Liver (tissue), 9 donors: ENCODE data around the gene CAMKMT. TPM values are rescaled to one million over a fixed set of nuclear protein-coding genes. Genes with fewer than 3 reads are reported as not detected.

ENCODE experiments used
- DNase-seq: peaks from one replicate; pipeline ENCODE4 v3.0.0-alpha.2; 2017; ENCODE audit warnings: low spot score
- H3K27ac ChIP-seq, 2 donors: one replicate each; pipeline ENCODE4 v1.7.0; 2013; ENCODE audit warnings: inconsistent platforms in 2 of 2, low read length in 2 of 2, control low read depth in 1 of 2, low read depth in 1 of 2, mild to moderate bottlenecking in 1 of 2
- H3K27me3 ChIP-seq, 4 donors: one replicate each; pipeline versions ENCODE4 v1.6.1 to v1.7.0; 2013; ENCODE audit warnings: low read length in 3 of 4, inconsistent platforms in 1 of 4, mild to moderate bottlenecking in 1 of 4, moderate library complexity in 1 of 4; ENCODE audit not compliant: control insufficient read depth in 4 of 4, insufficient read depth in 4 of 4
- H3K36me3 ChIP-seq, 4 donors: one replicate each; pipeline versions ENCODE4 v1.6.1 to v1.7.0; 2013; ENCODE audit warnings: low read length in 3 of 4, mild to moderate bottlenecking in 3 of 4, low read depth in 1 of 4, moderate library complexity in 1 of 4; ENCODE audit not compliant: control insufficient read depth in 4 of 4, insufficient read depth in 3 of 4
- H3K4me1 ChIP-seq, 4 donors: one replicate each; pipeline versions ENCODE4 v1.6.1 to v1.7.0; 2013; ENCODE audit warnings: low read length in 3 of 4, mild to moderate bottlenecking in 3 of 4, moderate library complexity in 1 of 4; ENCODE audit not compliant: control insufficient read depth in 4 of 4, insufficient read depth in 4 of 4
- H3K4me3 ChIP-seq, 3 donors: one replicate each; pipeline versions ENCODE4 v1.6.1 to v1.7.0; 2013; ENCODE audit warnings: low read length in 3 of 3, control low read depth in 1 of 3, low read depth in 1 of 3, mild to moderate bottlenecking in 1 of 3
- H3K9ac ChIP-seq, 2 donors: one replicate each; pipeline ENCODE4 v1.7.0; 2013; ENCODE audit warnings: low read length in 2 of 2, mild to moderate bottlenecking in 2 of 2, moderate library complexity in 2 of 2, control low read depth in 1 of 2, low read depth in 1 of 2
- H3K9me3 ChIP-seq, 4 donors: one replicate each; pipeline versions ENCODE4 v1.6.1 to v1.7.0; 2013; ENCODE audit warnings: low read length in 3 of 4; ENCODE audit not compliant: control insufficient read depth in 4 of 4
- EGR1 ChIP-seq, 2 donors: IDR thresholded peaks; 2 replicates each; pipeline ENCODE4 v1.6.1; 2016 to 2018; ENCODE audit warnings: antibody characterized with exemption in 2 of 2, low read depth in 2 of 2
- FOXA1 ChIP-seq: IDR thresholded peaks from 2 replicates; pipeline ENCODE4 v1.6.1; 2016; ENCODE audit warnings: antibody characterized with exemption
- FOXA2 ChIP-seq: IDR thresholded peaks from 2 replicates; pipeline ENCODE4 v1.6.1; 2016; ENCODE audit warnings: antibody characterized with exemption
- GABPA ChIP-seq, 2 donors: IDR thresholded peaks in 1 of 2; conservative IDR thresholded peaks in 1 of 2; 2 replicates each; pipeline ENCODE4 v1.6.1; 2016; ENCODE audit warnings: antibody characterized with exemption in 2 of 2, mild to moderate bottlenecking in 1 of 2, moderate library complexity in 1 of 2
- HNF4A ChIP-seq, 2 donors: conservative IDR thresholded peaks; 2 replicates each; pipeline ENCODE4 v1.6.1; 2016; ENCODE audit warnings: antibody characterized with exemption in 2 of 2, mild to moderate bottlenecking in 2 of 2
- HNF4G ChIP-seq: IDR thresholded peaks from 2 replicates; pipeline ENCODE4 v1.6.1; 2016; ENCODE audit warnings: antibody characterized with exemption
- JUND ChIP-seq, 2 donors: IDR thresholded peaks; 2 replicates each; pipeline ENCODE4 v1.6.1; 2016; ENCODE audit warnings: antibody characterized with exemption in 2 of 2
- MAX ChIP-seq: IDR thresholded peaks from 2 replicates; pipeline ENCODE4 v1.6.1; 2016; ENCODE audit warnings: antibody characterized with exemption
- NR2F2 ChIP-seq: IDR thresholded peaks from 2 replicates; pipeline ENCODE4 v1.6.1; 2016; ENCODE audit warnings: antibody characterized with exemption
- RAD21 ChIP-seq, 2 donors: IDR thresholded peaks; 2 replicates each; pipeline ENCODE4 v1.6.1; 2016; ENCODE audit warnings: antibody characterized with exemption in 2 of 2, mild to moderate bottlenecking in 2 of 2
- REST ChIP-seq: IDR thresholded peaks from 2 replicates; pipeline ENCODE4 v1.6.1; 2016; ENCODE audit warnings: antibody characterized with exemption, mild to moderate bottlenecking
- RXRA ChIP-seq, 2 donors: IDR thresholded peaks; 2 replicates each; pipeline ENCODE4 v1.6.1; 2017 to 2018; ENCODE audit warnings: antibody characterized with exemption in 2 of 2, mild to moderate bottlenecking in 1 of 2
- SP1 ChIP-seq: IDR thresholded peaks from 2 replicates; pipeline ENCODE4 v1.6.1; 2018; ENCODE audit warnings: antibody characterized with exemption, mild to moderate bottlenecking
- TAF1 ChIP-seq: conservative IDR thresholded peaks from 2 replicates; pipeline ENCODE4 v1.6.1; 2016; ENCODE audit warnings: antibody characterized with exemption, mild to moderate bottlenecking
- YY1 ChIP-seq: IDR thresholded peaks from 2 replicates; pipeline ENCODE4 v1.6.1; 2016; ENCODE audit warnings: antibody characterized with exemption, mild to moderate bottlenecking
- WGBS: extraction: QIAGEN DNeasy Blood & Tissue Kit; methylation state at CpG from one replicate; pipeline ENCODE4 v1.1.7; 2013; 5-methylcytosine and 5-hydroxymethylcytosine counted together
- polyA plus RNA-seq, 2 donors: library from polyadenylated mRNA; stranded (reverse) in 1 of 2; unstranded in 1 of 2; fragments of 200-250 nt in 1 of 2; fragments of >200 nt in 1 of 2; fragmentation: Nextera tagmentation in 1 of 2; extraction: Ambion mirVana in 1 of 2; gene quantifications; one replicate each; pipeline versions ENCODE4 v1.2.1 to v1.2.3, GENCODE V29; 2013 to 2015
- total RNA-seq, 2 donors: library from RNA; depleted of rRNA; stranded (reverse); fragments of >200 nt; gene quantifications; one replicate each; pipeline ENCODE4 v1.2.3, GENCODE V29; 2014
- TF ChIP-seq, protein P1 (sequence below): IDR thresholded peaks from 2 replicates; pipeline ENCODE4 v1.6.1; 2016; ENCODE audit warnings: antibody characterized with exemption
- TF ChIP-seq, protein P2 (sequence below): IDR thresholded peaks from 2 replicates; pipeline ENCODE4 v1.6.1; 2016; ENCODE audit warnings: antibody characterized with exemption
- TF ChIP-seq, protein P3 (sequence below): fragments of 150-350 bp; IDR thresholded peaks from 2 replicates; pipeline ENCODE4 v1.5.1; 2017; ENCODE audit warnings: improper control_type of control experiment, low read depth, low read length; ENCODE audit not compliant: missing input control
- donor health status: healthy.
- donor health status: healthy.
- donor health status: healthy.
- donor health status: healthy.
- donor health status: healthy.

Gene CAMKMT
- total and polyA plus RNA-seq, 4 donors = 1.5 to 12.7 (median 7.1) TPM

- Histone ChIP-seq H3K27me3 (no peaks in the 10 kb centered on the region), H3K4me1 (peaks cover 0 to 8% (median 1%) of the 10 kb centered on the region in 4 donors), H3K27ac (no peak overlapping the region), H3K9ac (no peak overlapping the region), H3K9me3 (no peaks in the 10 kb centered on the region), H3K36me3 (no peaks in the 10 kb centered on the region), H3K4me3 (no peak overlapping the region)
- DNase-seq = no peak
- 87% methylated on average over 4 of the region's 4 CpGs for WGBS
- TF ChIP-seq JUND (IDR thresholded peaks at IDR 0.05) (no peak), NR2F2 (no peak), HNF4G (no peak), REST (no peak), MAX (no peak), GABPA (IDR thresholded peaks at IDR 0.05 in 1 of 2, conservative IDR thresholded peaks at IDR 0.05 in 1 of 2) (no peak), TAF1 (no peak), FOXA2 (no peak), EGR1 (IDR thresholded peaks at IDR 0.05; ENCODE audit: low read depth in 2 of 2) (no peak), SP1 (no peak), RXRA (IDR thresholded peaks at IDR 0.05) (no peak), RAD21 (IDR thresholded peaks at IDR 0.05) (no peak)
- TF ChIP-seq, protein P1, sequence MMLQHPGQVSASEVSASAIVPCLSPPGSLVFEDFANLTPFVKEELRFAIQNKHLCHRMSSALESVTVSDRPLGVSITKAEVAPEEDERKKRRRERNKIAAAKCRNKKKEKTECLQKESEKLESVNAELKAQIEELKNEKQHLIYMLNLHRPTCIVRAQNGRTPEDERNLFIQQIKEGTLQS = no peak
- TF ChIP-seq, protein P2, sequence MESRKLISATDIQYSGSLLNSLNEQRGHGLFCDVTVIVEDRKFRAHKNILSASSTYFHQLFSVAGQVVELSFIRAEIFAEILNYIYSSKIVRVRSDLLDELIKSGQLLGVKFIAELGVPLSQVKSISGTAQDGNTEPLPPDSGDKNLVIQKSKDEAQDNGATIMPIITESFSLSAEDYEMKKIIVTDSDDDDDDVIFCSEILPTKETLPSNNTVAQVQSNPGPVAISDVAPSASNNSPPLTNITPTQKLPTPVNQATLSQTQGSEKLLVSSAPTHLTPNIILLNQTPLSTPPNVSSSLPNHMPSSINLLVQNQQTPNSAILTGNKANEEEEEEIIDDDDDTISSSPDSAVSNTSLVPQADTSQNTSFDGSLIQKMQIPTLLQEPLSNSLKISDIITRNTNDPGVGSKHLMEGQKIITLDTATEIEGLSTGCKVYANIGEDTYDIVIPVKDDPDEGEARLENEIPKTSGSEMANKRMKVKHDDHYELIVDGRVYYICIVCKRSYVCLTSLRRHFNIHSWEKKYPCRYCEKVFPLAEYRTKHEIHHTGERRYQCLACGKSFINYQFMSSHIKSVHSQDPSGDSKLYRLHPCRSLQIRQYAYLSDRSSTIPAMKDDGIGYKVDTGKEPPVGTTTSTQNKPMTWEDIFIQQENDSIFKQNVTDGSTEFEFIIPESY = no peak
These were observed 191.7 kb downstream of the CAMKMT start for GRCh38 chr2:44553456-44553855.

- Histone ChIP-seq H3K27ac (no peak overlapping the region), H3K4me1 (peaks cover 0 to 8% (median 1%) of the 10 kb centered on the region in 4 donors), H3K9me3 (no peaks in the 10 kb centered on the region), H3K36me3 (no peaks in the 10 kb centered on the region), H3K27me3 (no peaks in the 10 kb centered on the region), H3K9ac (no peak overlapping the region), H3K4me3 (no peak overlapping the region)
- DNase-seq = no peak
- TF ChIP-seq TAF1 (no peak), RAD21 (IDR thresholded peaks at IDR 0.05) (peak; percentile 20 to 60), RXRA (IDR thresholded peaks at IDR 0.05) (peak; percentile 26 to 37), NR2F2 (no peak), HNF4G (no peak), FOXA1 (no peak), HNF4A (conservative IDR thresholded peaks at IDR 0.05) (peak; percentile 44 to 46), MAX (peak; percentile 7), JUND (IDR thresholded peaks at IDR 0.05) (no peak), GABPA (IDR thresholded peaks at IDR 0.05 in 1 of 2, conservative IDR thresholded peaks at IDR 0.05 in 1 of 2) (no peak), SP1 (peak; percentile 24), FOXA2 (no peak), YY1 (peak; percentile 74)
- TF ChIP-seq, protein P2 = peak; percentile 37
- TF ChIP-seq, protein P3, sequence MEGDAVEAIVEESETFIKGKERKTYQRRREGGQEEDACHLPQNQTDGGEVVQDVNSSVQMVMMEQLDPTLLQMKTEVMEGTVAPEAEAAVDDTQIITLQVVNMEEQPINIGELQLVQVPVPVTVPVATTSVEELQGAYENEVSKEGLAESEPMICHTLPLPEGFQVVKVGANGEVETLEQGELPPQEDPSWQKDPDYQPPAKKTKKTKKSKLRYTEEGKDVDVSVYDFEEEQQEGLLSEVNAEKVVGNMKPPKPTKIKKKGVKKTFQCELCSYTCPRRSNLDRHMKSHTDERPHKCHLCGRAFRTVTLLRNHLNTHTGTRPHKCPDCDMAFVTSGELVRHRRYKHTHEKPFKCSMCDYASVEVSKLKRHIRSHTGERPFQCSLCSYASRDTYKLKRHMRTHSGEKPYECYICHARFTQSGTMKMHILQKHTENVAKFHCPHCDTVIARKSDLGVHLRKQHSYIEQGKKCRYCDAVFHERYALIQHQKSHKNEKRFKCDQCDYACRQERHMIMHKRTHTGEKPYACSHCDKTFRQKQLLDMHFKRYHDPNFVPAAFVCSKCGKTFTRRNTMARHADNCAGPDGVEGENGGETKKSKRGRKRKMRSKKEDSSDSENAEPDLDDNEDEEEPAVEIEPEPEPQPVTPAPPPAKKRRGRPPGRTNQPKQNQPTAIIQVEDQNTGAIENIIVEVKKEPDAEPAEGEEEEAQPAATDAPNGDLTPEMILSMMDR = no peak
- TF ChIP-seq, protein P1 = no peak
These were observed 194.0 kb downstream of the CAMKMT start for GRCh38 chr2:44555700-44556099.
